ENCODE measurements around the gene STK33. TPM values are rescaled to one million over a fixed set of nuclear protein-coding genes. Genes with fewer than 3 reads are reported as not detected.

STK33 gene
- total RNA-seq, 1 experiment from 2014 or later: 3.9 TPM

DNA sequence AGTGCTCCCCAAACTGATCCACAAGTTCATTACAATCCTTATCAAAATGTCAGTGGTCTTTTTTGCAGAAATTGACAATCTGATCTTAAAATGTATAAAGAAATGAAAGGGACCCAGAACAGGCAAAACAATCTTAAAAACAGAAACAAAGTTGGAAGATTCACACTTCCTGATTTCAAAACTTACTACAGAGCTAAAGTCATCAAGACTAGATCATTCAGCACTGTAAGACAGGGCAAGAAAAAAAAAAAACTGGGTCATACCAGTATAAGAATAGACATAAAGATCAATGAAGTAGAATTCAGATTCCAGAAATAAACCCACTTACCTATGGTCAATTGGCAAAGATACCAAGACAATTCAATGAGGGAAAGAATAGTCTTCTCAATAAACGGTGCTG is 4.5 kb upstream of the STK33 start:
- BruUV-seq (replicated peaks): no TSS peak
- TF ChIP-seq SIN3A (IDR thresholded peaks at IDR 0.05; ENCODE audit: borderline replicate concordance, insufficient read depth, low read depth, low read length) (no peak), POLR2AphosphoS5 (IDR thresholded peaks at IDR 0.05; ENCODE audit: low read depth, low read length) (no peak), TCF7L2 (IDR thresholded peaks at IDR 0.05; ENCODE audit: low read depth, low read length) (no peak)
- TF ChIP-seq, protein P1, sequence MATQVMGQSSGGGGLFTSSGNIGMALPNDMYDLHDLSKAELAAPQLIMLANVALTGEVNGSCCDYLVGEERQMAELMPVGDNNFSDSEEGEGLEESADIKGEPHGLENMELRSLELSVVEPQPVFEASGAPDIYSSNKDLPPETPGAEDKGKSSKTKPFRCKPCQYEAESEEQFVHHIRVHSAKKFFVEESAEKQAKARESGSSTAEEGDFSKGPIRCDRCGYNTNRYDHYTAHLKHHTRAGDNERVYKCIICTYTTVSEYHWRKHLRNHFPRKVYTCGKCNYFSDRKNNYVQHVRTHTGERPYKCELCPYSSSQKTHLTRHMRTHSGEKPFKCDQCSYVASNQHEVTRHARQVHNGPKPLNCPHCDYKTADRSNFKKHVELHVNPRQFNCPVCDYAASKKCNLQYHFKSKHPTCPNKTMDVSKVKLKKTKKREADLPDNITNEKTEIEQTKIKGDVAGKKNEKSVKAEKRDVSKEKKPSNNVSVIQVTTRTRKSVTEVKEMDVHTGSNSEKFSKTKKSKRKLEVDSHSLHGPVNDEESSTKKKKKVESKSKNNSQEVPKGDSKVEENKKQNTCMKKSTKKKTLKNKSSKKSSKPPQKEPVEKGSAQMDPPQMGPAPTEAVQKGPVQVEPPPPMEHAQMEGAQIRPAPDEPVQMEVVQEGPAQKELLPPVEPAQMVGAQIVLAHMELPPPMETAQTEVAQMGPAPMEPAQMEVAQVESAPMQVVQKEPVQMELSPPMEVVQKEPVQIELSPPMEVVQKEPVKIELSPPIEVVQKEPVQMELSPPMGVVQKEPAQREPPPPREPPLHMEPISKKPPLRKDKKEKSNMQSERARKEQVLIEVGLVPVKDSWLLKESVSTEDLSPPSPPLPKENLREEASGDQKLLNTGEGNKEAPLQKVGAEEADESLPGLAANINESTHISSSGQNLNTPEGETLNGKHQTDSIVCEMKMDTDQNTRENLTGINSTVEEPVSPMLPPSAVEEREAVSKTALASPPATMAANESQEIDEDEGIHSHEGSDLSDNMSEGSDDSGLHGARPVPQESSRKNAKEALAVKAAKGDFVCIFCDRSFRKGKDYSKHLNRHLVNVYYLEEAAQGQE (IDR thresholded peaks at IDR 0.05; ENCODE audit: insufficient read depth in 1 of 2, low read depth in 2 of 2, low read length in 1 of 2): no peak

DNA sequence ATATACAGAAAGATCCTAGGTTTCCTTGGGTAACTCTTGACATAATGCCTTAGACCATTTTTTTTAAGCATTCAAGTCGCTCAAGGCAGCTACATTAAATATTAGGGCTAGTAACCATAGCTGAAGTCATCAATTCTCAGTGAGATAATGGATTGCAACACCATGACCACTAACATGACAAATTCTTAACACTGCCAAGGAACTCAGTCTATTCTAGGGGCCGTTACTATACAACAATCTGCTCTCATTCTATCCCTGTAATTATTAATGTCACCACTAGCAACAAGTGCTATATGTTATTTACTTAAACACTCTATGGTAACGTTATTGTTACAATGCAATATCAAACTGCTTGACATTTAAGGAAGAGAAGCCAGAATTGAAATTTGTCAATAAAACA is 3.2 kb upstream of the STK33 start:
- BruUV-seq (replicated peaks): no TSS peak
- no peaks in the 10 kb centered on the region; the same call in 1 of the 2 replicates for H3K36me3 ChIP-seq (ENCODE audit: control insufficient read depth, insufficient read depth, low read length)
- peaks cover 6% of the 10 kb centered on the region; the same call in 1 of the 2 replicates for H3K4me1 ChIP-seq (ENCODE audit: control insufficient read depth, insufficient read depth, low read length)
- intact Hi-C loops (cut with micrococcal nuclease; ENCODE audit: unreplicated experiment) (no loop called here), in situ Hi-C loops (cut with HindIII; ENCODE audit: low pct_unique_long_range_greater_than_20kb, low sequenced_read_pairs) (no loop called here)
- peaks cover 50% of the 10 kb centered on the region for H3K27me3 ChIP-seq (ENCODE audit: control insufficient read depth, insufficient read depth, low read length)
- no peak for ATAC-seq
- no peak for TF ChIP-seq TCF7L2 (IDR thresholded peaks at IDR 0.05; ENCODE audit: low read depth, low read length)
- TF ChIP-seq POLR2AphosphoS5 (IDR thresholded peaks at IDR 0.05; ENCODE audit: low read depth, low read length): no peak
- no peak overlapping the region for H3K4me3 ChIP-seq (ENCODE audit: low read depth in 2 of 2, low read length in 2 of 2)
- DNase-seq (ENCODE audit: low read depth, low spot score): no peak
- H3K9me3 ChIP-seq (ENCODE audit: control insufficient read depth, insufficient read depth, low read depth, low read length): no peaks in the 10 kb centered on the region
- CTCF ChIA-PET: no interaction called here
- POLR2A ChIA-PET: interaction anchor here (0.7 kb wide), 1 partner anchor 10 kb away, joined by 3 read pairs; no protein-coding TSS in a partner anchor
- H3K27ac ChIP-seq (ENCODE audit: low read length): no peak overlapping the region

More for the DNA sequence above, 4.5 kb upstream of the STK33 start:
- in situ Hi-C loops (cut with HindIII; ENCODE audit: low pct_unique_long_range_greater_than_20kb, low sequenced_read_pairs) (no loop called here), intact Hi-C loops (cut with micrococcal nuclease; ENCODE audit: unreplicated experiment) (no loop called here)
- H3K4me3 ChIP-seq (ENCODE audit: low read depth in 2 of 2, low read length in 2 of 2): no peak overlapping the region
- DNase-seq (ENCODE audit: low read depth, low spot score) (no peak), ATAC-seq (no peak)
- CTCF ChIA-PET: no interaction called here
- H3K36me3 ChIP-seq (ENCODE audit: control insufficient read depth, insufficient read depth, low read length): no peaks in the 10 kb centered on the region; the same call in 1 of the 2 replicates
- POLR2A ChIA-PET: no interaction called here
- no peak overlapping the region for H3K27ac ChIP-seq (ENCODE audit: low read length)
- H3K4me1 ChIP-seq (ENCODE audit: control insufficient read depth, insufficient read depth, low read length): peaks cover 6% of the 10 kb centered on the region; the same call in 1 of the 2 replicates
- H3K27me3 ChIP-seq (ENCODE audit: control insufficient read depth, insufficient read depth, low read length): peaks cover 37% of the 10 kb centered on the region
- no peaks in the 10 kb centered on the region for H3K9me3 ChIP-seq (ENCODE audit: control insufficient read depth, insufficient read depth, low read depth, low read length)

DNA sequence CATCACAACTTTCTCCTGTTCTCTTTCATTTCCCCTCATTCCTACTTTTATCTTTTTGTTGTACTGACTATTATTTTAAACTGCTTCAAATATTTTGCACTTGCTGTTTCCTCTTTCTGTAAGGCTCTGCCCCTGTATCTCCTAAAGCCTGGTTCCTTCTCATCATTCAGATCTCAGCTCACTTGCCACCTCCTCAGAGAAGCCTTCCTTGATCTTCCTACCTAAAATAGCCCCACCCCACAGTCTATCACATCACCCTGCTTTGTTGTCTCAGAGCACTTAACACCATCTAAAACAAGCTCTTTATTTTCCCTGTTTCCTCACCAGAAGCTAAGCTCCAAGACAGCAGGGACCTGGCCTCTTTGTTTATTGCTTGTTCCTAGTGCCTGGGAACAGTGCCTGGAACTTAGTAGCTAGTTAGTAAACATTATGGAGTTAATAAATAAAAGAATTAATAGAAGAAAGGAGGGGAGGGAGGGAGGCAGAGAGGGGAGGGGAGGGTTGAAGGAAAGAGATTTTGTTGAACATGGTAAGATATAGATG is 2.5 kb upstream of the STK33 start:
- BruUV-seq (replicated peaks): no TSS peak
- Histone ChIP-seq H3K27ac (ENCODE audit: low read length) (no peak overlapping the region), H3K4me3 (ENCODE audit: low read depth in 2 of 2, low read length in 2 of 2) (no peak overlapping the region), H3K4me1 (ENCODE audit: control insufficient read depth, insufficient read depth, low read length) (peaks cover 6% of the 10 kb centered on the region; the same call in 1 of the 2 replicates), H3K36me3 (ENCODE audit: control insufficient read depth, insufficient read depth, low read length) (no peaks in the 10 kb centered on the region; the same call in 1 of the 2 replicates), H3K9me3 (ENCODE audit: control insufficient read depth, insufficient read depth, low read depth, low read length) (no peaks in the 10 kb centered on the region), H3K27me3 (ENCODE audit: control insufficient read depth, insufficient read depth, low read length) (peaks cover 52% of the 10 kb centered on the region)
- DNase-seq (ENCODE audit: low read depth, low spot score) (no peak), ATAC-seq (no peak)
- ChIA-PET CTCF (no interaction called here), POLR2A (interaction anchor here (0.7 kb wide), 1 partner anchor 10 kb away, joined by 3 read pairs; no protein-coding TSS in a partner anchor)
- in situ Hi-C loops (cut with HindIII; ENCODE audit: low pct_unique_long_range_greater_than_20kb, low sequenced_read_pairs) (no loop called here), intact Hi-C loops (cut with micrococcal nuclease; ENCODE audit: unreplicated experiment) (no loop called here)
- TF ChIP-seq POLR2AphosphoS5 (IDR thresholded peaks at IDR 0.05; ENCODE audit: low read depth, low read length): no peak
- TF ChIP-seq TCF7L2 (IDR thresholded peaks at IDR 0.05; ENCODE audit: low read depth, low read length): no peak
- TF ChIP-seq, protein P1 (IDR thresholded peaks at IDR 0.05; ENCODE audit: insufficient read depth in 1 of 2, low read depth in 2 of 2, low read length in 1 of 2): no peak
- TF ChIP-seq, protein P2, sequence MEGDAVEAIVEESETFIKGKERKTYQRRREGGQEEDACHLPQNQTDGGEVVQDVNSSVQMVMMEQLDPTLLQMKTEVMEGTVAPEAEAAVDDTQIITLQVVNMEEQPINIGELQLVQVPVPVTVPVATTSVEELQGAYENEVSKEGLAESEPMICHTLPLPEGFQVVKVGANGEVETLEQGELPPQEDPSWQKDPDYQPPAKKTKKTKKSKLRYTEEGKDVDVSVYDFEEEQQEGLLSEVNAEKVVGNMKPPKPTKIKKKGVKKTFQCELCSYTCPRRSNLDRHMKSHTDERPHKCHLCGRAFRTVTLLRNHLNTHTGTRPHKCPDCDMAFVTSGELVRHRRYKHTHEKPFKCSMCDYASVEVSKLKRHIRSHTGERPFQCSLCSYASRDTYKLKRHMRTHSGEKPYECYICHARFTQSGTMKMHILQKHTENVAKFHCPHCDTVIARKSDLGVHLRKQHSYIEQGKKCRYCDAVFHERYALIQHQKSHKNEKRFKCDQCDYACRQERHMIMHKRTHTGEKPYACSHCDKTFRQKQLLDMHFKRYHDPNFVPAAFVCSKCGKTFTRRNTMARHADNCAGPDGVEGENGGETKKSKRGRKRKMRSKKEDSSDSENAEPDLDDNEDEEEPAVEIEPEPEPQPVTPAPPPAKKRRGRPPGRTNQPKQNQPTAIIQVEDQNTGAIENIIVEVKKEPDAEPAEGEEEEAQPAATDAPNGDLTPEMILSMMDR (IDR thresholded peaks at IDR 0.05): no peak
- TF ChIP-seq SIN3A (IDR thresholded peaks at IDR 0.05; ENCODE audit: borderline replicate concordance, insufficient read depth, low read depth, low read length): no peak

Measured in Panc1 (cell line).